GM12872 (cell line): ENCODE results near the gene ATRIP.

Experiments
- CTCF ChIP-seq: IDR thresholded peaks from 3 replicates; pipeline ENCODE4 v1.5.1; 2011; ENCODE audit warnings: low read depth, mild to moderate bottlenecking, low read length, moderate library complexity; ENCODE audit not compliant: insufficient read depth

The ATRIP gene

GRCh38 chr3:48502728-48503168, 56.2 kb downstream of the ATRIP start:
- TF ChIP-seq CTCF: no peak

GRCh38 chr3:48503401-48504050, 57.0 kb downstream of the ATRIP start:
- TF ChIP-seq CTCF: no peak

- TF ChIP-seq CTCF: no peak
These were observed 57.8 kb downstream of the ATRIP start, which contains the start of gene SHISA5 for GRCh38 chr3:48504051-48504946. TSS of gene SHISA5 (minus strand) at chr3:48504174. CDS start at chr3:48504094, 80 bp downstream.

- TF ChIP-seq CTCF: no peak
These were observed 58.6 kb downstream of the ATRIP start for GRCh38 chr3:48505146-48505545.

GRCh38 chr3:48505968-48506504, 59.5 kb downstream of the ATRIP start:
- no peak for TF ChIP-seq CTCF

GRCh38 chr3:48507256-48508061, 60.9 kb downstream of the ATRIP start:
- TF ChIP-seq CTCF: peak; percentile 94
